HG03457 (cell line): Measurements from ENCODE around the gene DIDO1.
"Not testable (repeated sequence)": the region's sequence is repeated elsewhere in the genome, so short reads cannot be mapped to it uniquely, and the experiment has no call there.

Source experiments
- ATAC-seq: cut with Tn5 transposase; IDR thresholded peaks from one replicate; pipeline ENCODE4 v1.9.1; 2021; ENCODE audit warnings: moderate number of reproducible peaks; ENCODE audit not compliant: unreplicated experiment

The DIDO1 gene

GRCh38 chr20:62860924-62861691 lies 65.2 kb downstream of the DIDO1 start:
- peak; percentile 23 for ATAC-seq

- ATAC-seq: peak; percentile 11
Measured at GRCh38 chr20:62860391-62860923, 65.8 kb downstream of the DIDO1 start.

GRCh38 chr20:62859721-62860120 lies 66.6 kb downstream of the DIDO1 start:
- ATAC-seq: no peak

- ATAC-seq: no peak
Measured at GRCh38 chr20:62858058-62858830, 68.1 kb downstream of the DIDO1 start.

GRCh38 chr20:62856931-62857619 lies 69.2 kb downstream of the DIDO1 start:
- no peak for ATAC-seq

GRCh38 chr20:62855120-62855519 lies 71.2 kb downstream of the DIDO1 start:
- no peak for ATAC-seq

GRCh38 chr20:62854121-62854520 lies 72.2 kb downstream of the DIDO1 start:
- no peak for ATAC-seq

- not testable (repeated sequence) for ATAC-seq
Measured at GRCh38 chr20:62853304-62853703, 73.0 kb downstream of the DIDO1 start.

GRCh38 chr20:62852841-62853240 lies 73.5 kb downstream of the DIDO1 start:
- no peak for ATAC-seq

- ATAC-seq: no peak
Measured at GRCh38 chr20:62852196-62852595, 74.1 kb downstream of the DIDO1 start.

GRCh38 chr20:62850333-62850974 lies 75.9 kb downstream of the DIDO1 start:
- ATAC-seq: no peak

- no peak for ATAC-seq
Measured at GRCh38 chr20:62849431-62849830, 76.9 kb downstream of the DIDO1 start.

- not testable (repeated sequence) for ATAC-seq
Measured at GRCh38 chr20:62848917-62849316, 77.4 kb downstream of the DIDO1 start.

GRCh38 chr20:62846166-62846890 lies 80.0 kb downstream of the DIDO1 start:
- ATAC-seq: no peak

- no peak for ATAC-seq
Measured at GRCh38 chr20:62845416-62846160, 80.7 kb downstream of the DIDO1 start.

- no peak for ATAC-seq
Measured at GRCh38 chr20:62844182-62844581, 82.1 kb downstream of the DIDO1 start.

GRCh38 chr20:62843656-62844055 lies 82.6 kb downstream of the DIDO1 start:
- ATAC-seq: no peak

- no peak for ATAC-seq
Measured at GRCh38 chr20:62841705-62842212, 84.5 kb downstream of the DIDO1 start.
